Progenitor cell of endocrine pancreas (in vitro differentiated cells): ENCODE measurements around the gene NRXN3. TPM values are rescaled to one million over a fixed set of nuclear protein-coding genes. Genes with fewer than 3 reads are reported as not detected.

Experiments
- DNase-seq: peaks from one replicate; pipeline ENCODE4 v3.0.0; 2021; ENCODE audit warnings: low spot score; ENCODE audit not compliant: unreplicated experiment
- H3K27ac Mint-ChIP-seq: 2 replicates; pipeline ENCODE4 v1.8.0; 2021; ENCODE audit warnings: mild to moderate bottlenecking, moderate library complexity, mixed read lengths
- H3K27me3 Mint-ChIP-seq: 2 replicates; pipeline ENCODE4 v1.8.0; 2021; ENCODE audit warnings: mixed read lengths
- H3K36me3 Mint-ChIP-seq: 2 replicates; pipeline ENCODE4 v1.8.0; 2022; ENCODE audit warnings: mixed read lengths; ENCODE audit not compliant: insufficient read depth
- H3K4me1 Mint-ChIP-seq: 2 replicates; pipeline ENCODE4 v1.8.0; 2021; ENCODE audit warnings: low read depth, mixed read lengths
- H3K4me3 Mint-ChIP-seq: 2 replicates; pipeline ENCODE4 v1.8.0; 2021; ENCODE audit warnings: low read depth, mild to moderate bottlenecking, moderate library complexity, mixed read lengths
- H3K9me3 Mint-ChIP-seq: 2 replicates; pipeline ENCODE4 v1.8.0; 2021; ENCODE audit warnings: low read depth, mixed read lengths
- CTCF ChIP-seq: fragments of 200-600 bp; sonication (generic); IDR thresholded peaks from one replicate; pipeline ENCODE4 v1.5.0; 2021; ENCODE audit warnings: antibody characterized with exemption, mild to moderate bottlenecking; ENCODE audit not compliant: unreplicated experiment
- total RNA-seq: library from RNA; stranded (reverse); gene quantifications from 2 replicates; pipeline ENCODE4 v1.2.1, GENCODE V29; 2021

NRXN3 gene
- total RNA-seq, 1 donor from 2014 or later = 22.1 TPM

GRCh38 chr14:79708426-79709388 lies 1538.5 kb downstream of the NRXN3 start:
- TF ChIP-seq CTCF = no peak
- Mint-ChIP-seq H3K4me1 (peaks cover 40% of the 10 kb centered on the region), H3K27me3 (peaks cover 4% of the 10 kb centered on the region), H3K9me3 (no peaks in the 10 kb centered on the region), H3K36me3 (no peaks in the 10 kb centered on the region), H3K4me3 (no peak overlapping the region), H3K27ac (no peak overlapping the region)
- DNase-seq = no peak

GRCh38 chr14:79709573-79709972 lies 1539.4 kb downstream of the NRXN3 start:
- Mint-ChIP-seq H3K27me3 (peaks cover 4% of the 10 kb centered on the region), H3K4me3 (no peak overlapping the region), H3K36me3 (no peaks in the 10 kb centered on the region), H3K9me3 (no peaks in the 10 kb centered on the region), H3K27ac (no peak overlapping the region), H3K4me1 (peaks cover 37% of the 10 kb centered on the region)
- no peak for TF ChIP-seq CTCF
- DNase-seq = no peak

- no peak overlapping the region for H3K4me3 Mint-ChIP-seq
- peaks cover 5% of the 10 kb centered on the region for H3K27me3 Mint-ChIP-seq
- no peak for DNase-seq
- no peaks in the 10 kb centered on the region for H3K9me3 Mint-ChIP-seq
- no peak for TF ChIP-seq CTCF
- no peaks in the 10 kb centered on the region for H3K36me3 Mint-ChIP-seq
- H3K27ac Mint-ChIP-seq = peak overlapping the region; percentile 46
- H3K4me1 Mint-ChIP-seq = peaks cover 21% of the 10 kb centered on the region
Observed at GRCh38 chr14:79712302-79712950, 1542.3 kb downstream of the NRXN3 start.

- Mint-ChIP-seq H3K9me3 (no peaks in the 10 kb centered on the region), H3K4me3 (no peak overlapping the region)
- TF ChIP-seq CTCF = no peak
Observed at GRCh38 chr14:79721399-79722084, 1551.4 kb downstream of the NRXN3 start.

More at GRCh38 chr14:79721399-79722084, 1551.4 kb downstream of the NRXN3 start:
- Mint-ChIP-seq H3K36me3 (no peaks in the 10 kb centered on the region), H3K27ac (no peak overlapping the region), H3K4me1 (peaks cover 2% of the 10 kb centered on the region), H3K27me3 (peaks cover 22% of the 10 kb centered on the region)
- DNase-seq = no peak
